Esophagus muscularis mucosa (tissue), 4 donors: ENCODE data around the gene TP53AIP1. TPM values are rescaled to one million over a fixed set of nuclear protein-coding genes. Genes with fewer than 3 reads are reported as not detected.

Experiments used
- DNase-seq: peaks from one replicate; pipeline ENCODE4 v3.0.0-alpha.2; 2017; ENCODE audit errors: extremely low spot score
- H3K27ac ChIP-seq, 4 donors: fragments of 200-600 bp; sonication (generic); replicated peaks in 1 of 4; 1 replicate in 3 of 4; 2 replicates in 1 of 4; pipeline ENCODE4 v1.5.1; 2016 to 2019; ENCODE audit warnings: mild to moderate bottlenecking in 1 of 4
- H3K27me3 ChIP-seq, 4 donors: fragments of 200-600 bp; sonication (generic); one replicate each; pipeline versions ENCODE4 v1.5.1 to v1.6.0; 2016 to 2019
- H3K36me3 ChIP-seq, 4 donors: fragments of 200-600 bp; sonication (generic); one replicate each; pipeline ENCODE4 v1.5.1; 2016 to 2019
- H3K4me1 ChIP-seq, 4 donors: fragments of 200-600 bp; sonication (generic); one replicate each; pipeline ENCODE4 v1.5.1; 2016 to 2019
- H3K4me3 ChIP-seq, 4 donors: fragments of 200-600 bp; sonication (generic); 1 replicate in 2 of 4; 2 replicates in 2 of 4; pipeline ENCODE4 v1.5.1; 2016 to 2019; ENCODE audit warnings: mild to moderate bottlenecking in 4 of 4, moderate library complexity in 1 of 4
- H3K9me3 ChIP-seq, 4 donors: fragments of 200-600 bp; sonication (generic); 1 replicate in 3 of 4; 2 replicates in 1 of 4; pipeline ENCODE4 v1.5.1; 2016 to 2019
- EP300 ChIP-seq: sonication (generic); formaldehyde crosslinking; IDR thresholded peaks from one replicate; pipeline ENCODE4 v1.6.1; 2017; ENCODE audit warnings: antibody characterized with exemption
- POLR2A ChIP-seq: fragments of 450-650 bp; IDR thresholded peaks from one replicate; pipeline ENCODE4 v1.6.1; 2017; ENCODE audit warnings: antibody characterized with exemption, moderate library complexity, mild to moderate bottlenecking, low read depth
- POLR2AphosphoS5 ChIP-seq, 2 donors: sonication (generic); formaldehyde crosslinking; IDR thresholded peaks; one replicate each; pipeline ENCODE4 v1.6.1; 2017; ENCODE audit warnings: antibody characterized with exemption in 2 of 2
- WGBS: methylation state at CpG from one replicate; pipeline ENCODE4 v1.1.5; 2018; 5-methylcytosine and 5-hydroxymethylcytosine counted together
- intact Hi-C: fragments of 100-400 bp; cut with DNase I; formaldehyde crosslinking; loops from one replicate; pipeline ENCODE4 v1.15.1; 2023
- total RNA-seq, 4 donors: library from RNA; depleted of rRNA; stranded (reverse); fragments of >200 nt; gene quantifications; one replicate each; pipeline versions ENCODE4 v1.1.0 to v1.2.1, GENCODE V29; 2016
- TF ChIP-seq, protein P1 (sequence below), 3 experiments: fragments of 200-600 bp in 2 of 3; fragments of 450-650 bp in 1 of 3; sonication (generic) in 2 of 3; IDR thresholded peaks; one replicate each; pipeline ENCODE4 v1.5.1; 2017 to 2019; ENCODE audit warnings: antibody characterized with exemption in 3 of 3, mild to moderate bottlenecking in 2 of 3, moderate library complexity in 1 of 3

The TP53AIP1 gene
- total RNA-seq, 4 donors from 2014 or later: 0.57 TPM; not detected in 3

DNA sequence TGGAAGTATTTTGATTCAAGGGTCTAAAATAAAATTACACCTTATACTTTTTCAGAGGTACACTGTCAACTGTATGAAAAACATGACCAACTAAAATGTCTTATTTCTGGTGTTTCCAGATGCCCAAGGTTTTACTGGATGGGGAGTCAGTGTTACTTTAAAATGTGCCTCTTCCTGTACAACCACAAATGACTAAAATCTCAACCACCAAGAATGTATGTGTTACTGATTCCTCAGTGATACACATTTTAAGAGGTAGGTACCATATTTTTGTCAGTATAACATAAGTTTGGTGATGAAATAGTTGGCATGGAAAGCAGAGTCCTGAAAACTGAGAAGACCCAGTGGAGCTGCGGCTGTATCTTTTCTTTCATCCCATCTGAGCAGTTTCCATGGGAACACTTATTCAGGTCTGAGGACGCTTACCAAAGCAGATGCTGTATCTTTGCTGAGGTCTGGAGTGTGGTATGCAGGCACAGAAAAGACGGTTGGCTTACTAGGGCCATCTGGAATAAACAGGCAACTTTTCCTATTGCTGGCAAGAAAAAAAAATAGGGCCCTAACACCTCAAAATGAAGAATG is 21.2 kb upstream of the TP53AIP1 start:
- Histone ChIP-seq H3K4me3 (no peak overlapping the region), H3K9me3 (no peaks in the 10 kb centered on the region), H3K36me3 (peaks cover 0 to 7% (median 5%) of the 10 kb centered on the region in 4 donors), H3K27me3 (no peaks in the 10 kb centered on the region), H3K27ac (no peak overlapping the region), H3K4me1 (no peaks in the 10 kb centered on the region)
- intact Hi-C loops: no loop called here
- TF ChIP-seq POLR2AphosphoS5 (IDR thresholded peaks at IDR 0.05) (no peak), POLR2A (no peak), EP300 (no peak)
- 84% methylated on average over 3 of the region's 3 CpGs for WGBS
- DNase-seq: no peak

DNA sequence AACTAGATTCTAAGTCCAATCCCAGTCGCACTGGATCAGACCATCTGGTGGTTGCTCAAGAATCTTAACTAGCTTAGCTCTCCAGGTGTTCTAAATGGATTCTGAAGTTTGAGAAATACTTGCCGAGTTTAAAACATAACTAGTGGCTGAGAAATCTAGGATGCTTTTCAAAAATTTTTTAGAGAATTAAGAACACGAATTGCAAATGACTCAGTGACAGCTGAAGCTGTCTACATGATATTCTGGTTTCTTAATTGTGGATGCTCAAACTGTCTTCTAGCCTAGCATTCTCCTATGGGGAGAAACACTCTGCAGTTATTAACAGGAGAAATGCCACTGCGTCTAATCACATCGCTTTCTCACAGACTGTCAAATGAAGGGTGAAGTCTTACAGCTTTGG is 20.2 kb upstream of the TP53AIP1 start:
- DNase-seq: no peak
- intact Hi-C loops: no loop called here
- Histone ChIP-seq H3K36me3 (no peaks in the 10 kb centered on the region), H3K4me3 (no peak overlapping the region), H3K4me1 (no peaks in the 10 kb centered on the region), H3K27me3 (no peaks in the 10 kb centered on the region), H3K27ac (no peak overlapping the region), H3K9me3 (no peaks in the 10 kb centered on the region)
- TF ChIP-seq, protein P1, sequence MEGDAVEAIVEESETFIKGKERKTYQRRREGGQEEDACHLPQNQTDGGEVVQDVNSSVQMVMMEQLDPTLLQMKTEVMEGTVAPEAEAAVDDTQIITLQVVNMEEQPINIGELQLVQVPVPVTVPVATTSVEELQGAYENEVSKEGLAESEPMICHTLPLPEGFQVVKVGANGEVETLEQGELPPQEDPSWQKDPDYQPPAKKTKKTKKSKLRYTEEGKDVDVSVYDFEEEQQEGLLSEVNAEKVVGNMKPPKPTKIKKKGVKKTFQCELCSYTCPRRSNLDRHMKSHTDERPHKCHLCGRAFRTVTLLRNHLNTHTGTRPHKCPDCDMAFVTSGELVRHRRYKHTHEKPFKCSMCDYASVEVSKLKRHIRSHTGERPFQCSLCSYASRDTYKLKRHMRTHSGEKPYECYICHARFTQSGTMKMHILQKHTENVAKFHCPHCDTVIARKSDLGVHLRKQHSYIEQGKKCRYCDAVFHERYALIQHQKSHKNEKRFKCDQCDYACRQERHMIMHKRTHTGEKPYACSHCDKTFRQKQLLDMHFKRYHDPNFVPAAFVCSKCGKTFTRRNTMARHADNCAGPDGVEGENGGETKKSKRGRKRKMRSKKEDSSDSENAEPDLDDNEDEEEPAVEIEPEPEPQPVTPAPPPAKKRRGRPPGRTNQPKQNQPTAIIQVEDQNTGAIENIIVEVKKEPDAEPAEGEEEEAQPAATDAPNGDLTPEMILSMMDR (IDR thresholded peaks at IDR 0.05): no peak
- TF ChIP-seq POLR2A (no peak), EP300 (no peak), POLR2AphosphoS5 (IDR thresholded peaks at IDR 0.05) (no peak)
- 81% methylated on average over 5 of the region's 5 CpGs for WGBS

DNA sequence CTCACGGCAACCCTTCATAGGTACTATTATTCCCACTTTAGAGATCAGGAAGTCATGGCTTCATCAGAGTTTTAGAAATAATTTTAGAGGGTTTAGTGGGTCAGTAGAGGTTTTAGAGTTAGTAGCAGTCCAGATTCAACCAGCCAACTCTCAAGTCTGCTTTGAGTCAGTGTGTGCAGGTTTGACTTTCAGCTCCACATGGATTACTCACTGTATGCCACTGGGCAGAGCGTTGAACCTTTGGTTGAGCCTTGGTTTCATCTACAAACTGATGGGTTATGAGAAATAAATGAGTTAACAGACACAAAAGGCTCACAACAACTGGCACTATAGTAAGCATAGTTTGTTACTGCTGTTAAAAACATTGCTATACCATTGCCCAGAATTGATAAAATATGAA is 19.0 kb upstream of the TP53AIP1 start:
- no peaks in the 10 kb centered on the region for H3K4me1 ChIP-seq
- intact Hi-C loops: no loop called here

DNA sequence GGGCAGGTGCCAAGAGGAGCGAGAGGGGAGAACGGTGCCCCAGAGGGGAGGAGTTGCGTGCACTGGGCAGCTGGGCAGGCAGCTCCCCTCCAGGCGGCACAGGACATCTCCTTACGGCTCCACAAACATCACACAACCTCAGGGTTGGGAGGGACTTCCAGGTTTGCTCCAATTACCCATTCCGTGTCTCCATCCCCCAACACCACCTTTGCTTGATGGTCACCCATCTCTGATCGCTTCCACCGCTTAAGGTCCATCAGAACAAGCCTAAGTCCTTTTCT is 14.5 kb upstream of the TP53AIP1 start:
- no peak overlapping the region for H3K27ac ChIP-seq
- H3K27me3 ChIP-seq: peaks cover 0 to 11% (median 0%) of the 10 kb centered on the region in 4 donors
- no peaks in the 10 kb centered on the region for H3K9me3 ChIP-seq
- H3K36me3 ChIP-seq: no peaks in the 10 kb centered on the region
- no peak for DNase-seq
- intact Hi-C loops: loop anchor here (2.0 kb wide), 1 partner anchor 72 kb away; no protein-coding TSS in a partner anchor
- 93% methylated on average over 8 of the region's 8 CpGs for WGBS
- TF ChIP-seq EP300: no peak
- TF ChIP-seq POLR2A: no peak
- TF ChIP-seq POLR2AphosphoS5 (IDR thresholded peaks at IDR 0.05): no peak
- TF ChIP-seq, protein P1 (IDR thresholded peaks at IDR 0.05): no peak
- no peaks in the 10 kb centered on the region for H3K4me1 ChIP-seq
- H3K4me3 ChIP-seq: no peak overlapping the region

More for the DNA sequence above, 19.0 kb upstream of the TP53AIP1 start:
- peak; percentile 39 for DNase-seq
- TF ChIP-seq, protein P1 (IDR thresholded peaks at IDR 0.05): no peak
- TF ChIP-seq EP300 (no peak), POLR2AphosphoS5 (IDR thresholded peaks at IDR 0.05) (no peak), POLR2A (no peak)
- WGBS: 96% methylated on average over 2 of the region's 2 CpGs
- H3K27me3 ChIP-seq: no peaks in the 10 kb centered on the region
- H3K4me3 ChIP-seq: no peak overlapping the region
- no peaks in the 10 kb centered on the region for H3K9me3 ChIP-seq
- no peak overlapping the region for H3K27ac ChIP-seq
- H3K36me3 ChIP-seq: no peaks in the 10 kb centered on the region

DNA sequence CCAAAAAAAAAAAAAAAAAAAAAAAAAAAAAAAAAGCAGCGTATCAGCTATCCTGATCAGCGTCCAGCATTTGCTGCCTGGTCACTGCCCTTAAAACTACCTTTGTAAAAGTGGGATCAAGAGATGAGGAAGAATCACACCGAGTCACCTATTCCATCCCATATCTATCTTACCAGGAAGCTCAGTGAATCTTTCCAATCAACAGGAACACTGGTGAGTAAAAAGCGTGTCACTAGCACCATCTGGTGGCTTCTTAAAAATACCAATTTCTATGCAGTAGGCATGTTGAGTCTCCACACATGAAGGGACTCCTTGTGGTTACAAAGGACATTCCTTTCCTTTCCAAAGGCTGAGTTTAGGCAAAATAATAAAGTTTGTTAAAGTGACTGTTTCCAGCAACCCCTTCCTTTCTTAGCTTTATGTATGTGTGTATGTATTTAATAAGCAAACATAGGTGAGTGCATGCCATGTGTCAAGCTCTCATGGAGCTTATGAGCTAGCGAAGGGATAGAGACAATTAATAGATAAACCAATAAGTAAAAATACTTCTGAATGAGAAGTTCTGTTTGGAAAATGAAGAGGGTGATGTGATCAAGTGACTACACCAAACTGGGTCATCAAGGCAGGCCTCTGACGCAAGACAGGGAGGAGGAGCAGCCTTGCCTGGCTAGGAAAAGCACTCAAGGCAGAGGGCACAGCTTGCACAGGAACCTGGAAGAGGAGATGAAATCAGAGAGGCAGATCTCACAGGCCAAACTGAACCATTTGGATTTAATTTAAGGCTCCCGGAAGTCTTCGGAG is 13.9 kb upstream of the TP53AIP1 start:
- Histone ChIP-seq H3K4me3 (no peak overlapping the region), H3K4me1 (no peaks in the 10 kb centered on the region), H3K36me3 (no peaks in the 10 kb centered on the region), H3K27ac (no peak overlapping the region), H3K9me3 (no peaks in the 10 kb centered on the region), H3K27me3 (peaks cover 0 to 11% (median 0%) of the 10 kb centered on the region in 4 donors)
- no peak for DNase-seq
- 45% methylated on average over 8 of the region's 8 CpGs for WGBS
- TF ChIP-seq EP300: no peak
- TF ChIP-seq POLR2A: no peak
- TF ChIP-seq POLR2AphosphoS5 (IDR thresholded peaks at IDR 0.05): no peak
- TF ChIP-seq, protein P1 (IDR thresholded peaks at IDR 0.05): peak; percentile 54 to 66 (median 58)
- intact Hi-C loops: loop anchor here (2.0 kb wide), 1 partner anchor 72 kb away; no protein-coding TSS in a partner anchor
